Transverse colon (tissue), 4 donors: ENCODE measurements around the gene DACT3.

Experiments
- CTCF ChIP-seq, 5 experiments: fragments of 200-600 bp in 3 of 5; fragments of 450-650 bp in 2 of 5; sonication (generic) in 3 of 5; IDR thresholded peaks; 1 replicate in 2 of 5; 2 replicates in 3 of 5; pipeline ENCODE4 v1.5.1; 2016 to 2017; ENCODE audit warnings: antibody characterized with exemption in 5 of 5, inconsistent platforms in 3 of 5, mild to moderate bottlenecking in 2 of 5, moderate library complexity in 1 of 5
- POLR2AphosphoS5 ChIP-seq, 3 donors: sonication (generic); formaldehyde crosslinking; IDR thresholded peaks; one replicate each; pipeline ENCODE4 v1.6.1; 2016; ENCODE audit warnings: antibody characterized with exemption in 3 of 3

- TF ChIP-seq POLR2AphosphoS5 (IDR thresholded peaks at IDR 0.05), result no peak
- TF ChIP-seq CTCF (IDR thresholded peaks at IDR 0.05), result peak; percentile 82 to 95 (median 86)
These were observed 982 bp upstream of the DACT3 start for GRCh38 chr19:46661735-46662592.
